HepG2 (cell line): ENCODE results near the gene ST3GAL2. TPM values are rescaled to one million over a fixed set of nuclear protein-coding genes. Genes with fewer than 3 reads are reported as not detected.
A peak's percentile ranks its signal among the peaks of the same experiment; 100 is the strongest.

Experiments used
- ATM ChIP-seq: fragments of 450-650 bp; IDR thresholded peaks from 2 replicates; pipeline ENCODE4 v1.7.1; 2017; ENCODE audit warnings: mild to moderate bottlenecking, borderline replicate concordance
- HDAC2 ChIP-seq: sonication (generic); formaldehyde crosslinking; IDR thresholded peaks from 2 replicates; pipeline ENCODE4 v1.4.0; 2020; ENCODE audit warnings: missing genetic modification reagents
- NR1H2 ChIP-seq: sonication (generic); formaldehyde crosslinking; IDR thresholded peaks from 2 replicates; pipeline ENCODE4 v1.8.1; 2022; ENCODE audit warnings: low read depth, missing genetic modification reagents, borderline replicate concordance
- NR2F6 ChIP-seq, 2 experiments: IDR thresholded peaks; 2 replicates each; pipeline ENCODE4 v1.6.1; 2016; ENCODE audit warnings: antibody characterized with exemption in 1 of 2, mild to moderate bottlenecking in 1 of 2
- SPEN ChIP-seq: sonication (generic); formaldehyde crosslinking; IDR thresholded peaks from 2 replicates; pipeline ENCODE4 v1.5.1; 2020; ENCODE audit warnings: low read depth, mild to moderate bottlenecking, missing genetic modification reagents
- ZNF766 ChIP-seq: sonication (generic); formaldehyde crosslinking; IDR thresholded peaks from 2 replicates; pipeline ENCODE4 v1.5.0; 2020; ENCODE audit warnings: missing genetic modification reagents, borderline replicate concordance
- polyA plus RNA-seq, 8 experiments: library from polyadenylated mRNA; depleted of rRNA in 3 of 8; stranded (reverse) in 7 of 8; unstranded in 1 of 8; fragments of >200 nt; fragmentation: Illumina TruSeq in 4 of 8; extraction: Trizol in 4 of 8; gene quantifications; 2 replicates each; pipeline versions ENCODE4 v1.2.1 to v1.2.3, GENCODE V29; 2011 to 2016; ENCODE audit warnings: low read depth in 4 of 8, missing spikeins in 1 of 8, mixed read lengths in 1 of 8; ENCODE audit not compliant: insufficient read depth in 1 of 8
- total RNA-seq, 5 experiments: library from RNA; depleted of rRNA; stranded (reverse); fragments of >200 nt; fragmentation: Illumina TruSeq; extraction: Trizol; gene quantifications; 2 replicates each; pipeline ENCODE4 v1.2.3, GENCODE V29; 2016; ENCODE audit warnings: low read depth in 1 of 5
- TF ChIP-seq, protein P1 (sequence below): sonication (generic); formaldehyde crosslinking; IDR thresholded peaks from 2 replicates; pipeline ENCODE4 v1.9.0; 2021; ENCODE audit warnings: missing genetic modification reagents, mild to moderate bottlenecking, borderline replicate concordance
- TF ChIP-seq, protein P2 (sequence below): sonication (generic); formaldehyde crosslinking; IDR thresholded peaks from 2 replicates; pipeline ENCODE4 v1.5.0; 2020; ENCODE audit warnings: mild to moderate bottlenecking, missing genetic modification reagents
- TF ChIP-seq, protein P3 (sequence below): sonication (generic); formaldehyde crosslinking; IDR thresholded peaks from 2 replicates; pipeline ENCODE4 v1.4.0; 2020; ENCODE audit warnings: missing genetic modification reagents

The ST3GAL2 gene
- total and polyA plus RNA-seq, 2 of the 13 experiments (the other 11 are each of a cell fraction or from before 2014, with no cell fraction given): 16.3 to 24.9 TPM

DNA sequence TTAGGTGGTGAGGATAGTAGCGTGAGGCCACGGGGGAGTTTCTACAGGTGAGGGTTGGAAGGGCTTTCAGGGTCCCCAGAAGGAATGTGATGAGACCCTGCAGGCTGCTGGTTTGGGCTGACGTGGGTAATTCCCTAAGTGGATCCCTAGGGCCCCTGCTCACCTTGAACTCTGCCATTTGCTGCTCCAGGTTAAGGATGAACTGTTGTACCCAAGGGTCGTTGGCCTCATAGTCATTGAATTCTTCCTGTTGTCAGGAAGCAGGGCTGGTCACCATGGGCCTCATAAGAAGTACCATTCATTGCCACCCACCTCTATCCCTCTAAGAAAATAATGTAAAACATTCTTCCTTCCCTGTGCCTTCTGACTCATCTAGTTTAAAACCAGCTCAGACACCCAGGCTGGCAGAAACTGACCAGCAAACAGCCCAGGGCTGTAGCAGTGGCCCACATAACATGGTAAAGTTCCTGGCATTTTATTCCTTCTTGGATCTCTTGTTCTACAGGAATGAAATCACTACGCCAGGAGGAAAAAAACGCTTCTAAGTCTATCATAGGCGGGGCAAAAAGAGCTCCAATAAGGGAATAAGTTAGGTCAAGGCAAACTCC is 43.1 kb upstream of the ST3GAL2 start (continued):
- TF ChIP-seq, protein P1, sequence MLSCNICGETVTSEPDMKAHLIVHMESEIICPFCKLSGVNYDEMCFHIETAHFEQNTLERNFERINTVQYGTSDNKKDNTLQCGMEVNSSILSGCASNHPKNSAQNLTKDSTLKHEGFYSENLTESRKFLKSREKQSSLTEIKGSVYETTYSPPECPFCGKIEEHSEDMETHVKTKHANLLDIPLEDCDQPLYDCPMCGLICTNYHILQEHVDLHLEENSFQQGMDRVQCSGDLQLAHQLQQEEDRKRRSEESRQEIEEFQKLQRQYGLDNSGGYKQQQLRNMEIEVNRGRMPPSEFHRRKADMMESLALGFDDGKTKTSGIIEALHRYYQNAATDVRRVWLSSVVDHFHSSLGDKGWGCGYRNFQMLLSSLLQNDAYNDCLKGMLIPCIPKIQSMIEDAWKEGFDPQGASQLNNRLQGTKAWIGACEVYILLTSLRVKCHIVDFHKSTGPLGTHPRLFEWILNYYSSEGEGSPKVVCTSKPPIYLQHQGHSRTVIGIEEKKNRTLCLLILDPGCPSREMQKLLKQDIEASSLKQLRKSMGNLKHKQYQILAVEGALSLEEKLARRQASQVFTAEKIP: no peak
- TF ChIP-seq, protein P2, sequence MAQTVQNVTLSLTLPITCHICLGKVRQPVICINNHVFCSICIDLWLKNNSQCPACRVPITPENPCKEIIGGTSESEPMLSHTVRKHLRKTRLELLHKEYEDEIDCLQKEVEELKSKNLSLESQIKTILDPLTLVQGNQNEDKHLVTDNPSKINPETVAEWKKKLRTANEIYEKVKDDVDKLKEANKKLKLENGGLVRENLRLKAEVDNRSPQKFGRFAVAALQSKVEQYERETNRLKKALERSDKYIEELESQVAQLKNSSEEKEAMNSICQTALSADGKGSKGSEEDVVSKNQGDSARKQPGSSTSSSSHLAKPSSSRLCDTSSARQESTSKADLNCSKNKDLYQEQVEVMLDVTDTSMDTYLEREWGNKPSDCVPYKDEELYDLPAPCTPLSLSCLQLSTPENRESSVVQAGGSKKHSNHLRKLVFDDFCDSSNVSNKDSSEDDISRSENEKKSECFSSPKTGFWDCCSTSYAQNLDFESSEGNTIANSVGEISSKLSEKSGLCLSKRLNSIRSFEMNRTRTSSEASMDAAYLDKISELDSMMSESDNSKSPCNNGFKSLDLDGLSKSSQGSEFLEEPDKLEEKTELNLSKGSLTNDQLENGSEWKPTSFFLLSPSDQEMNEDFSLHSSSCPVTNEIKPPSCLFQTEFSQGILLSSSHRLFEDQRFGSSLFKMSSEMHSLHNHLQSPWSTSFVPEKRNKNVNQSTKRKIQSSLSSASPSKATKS: no peak
- TF ChIP-seq SPEN (CRISPR knock-in tag) (no peak), HDAC2 (CRISPR knock-in tag) (0 out of 2 replicates have a peak, but pooled peaks have one; percentile 10), NR2F6 (IDR thresholded peaks at IDR 0.05) (0 out of 2 replicates have a peak, but pooled peaks have one; percentile 26), NR2F6 (CRISPR knock-in tag; IDR thresholded peaks at IDR 0.05) (no peak), ZNF766 (CRISPR knock-in tag) (peak; percentile 15; the same call in 1 of the 2 replicates), ATM (no peak), NR1H2 (CRISPR knock-in tag) (no peak)
- TF ChIP-seq, protein P3, sequence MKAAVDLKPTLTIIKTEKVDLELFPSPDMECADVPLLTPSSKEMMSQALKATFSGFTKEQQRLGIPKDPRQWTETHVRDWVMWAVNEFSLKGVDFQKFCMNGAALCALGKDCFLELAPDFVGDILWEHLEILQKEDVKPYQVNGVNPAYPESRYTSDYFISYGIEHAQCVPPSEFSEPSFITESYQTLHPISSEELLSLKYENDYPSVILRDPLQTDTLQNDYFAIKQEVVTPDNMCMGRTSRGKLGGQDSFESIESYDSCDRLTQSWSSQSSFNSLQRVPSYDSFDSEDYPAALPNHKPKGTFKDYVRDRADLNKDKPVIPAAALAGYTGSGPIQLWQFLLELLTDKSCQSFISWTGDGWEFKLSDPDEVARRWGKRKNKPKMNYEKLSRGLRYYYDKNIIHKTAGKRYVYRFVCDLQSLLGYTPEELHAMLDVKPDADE: no peak
